H1 (cell line): Measurements from ENCODE around the gene DHRS7B. TPM values are rescaled to one million over a fixed set of nuclear protein-coding genes. Genes with fewer than 3 reads are reported as not detected.

Experiments
- CTCF ChIA-PET: fragments of 300-600 bp; sonication (Branson Sonifier 250); formaldehyde crosslinking; loops from one replicate; lab custom pipeline; 2021; ENCODE audit not compliant: partially characterized antibody; lab: Charles Lee
- POLR2A ChIA-PET: fragments of 300-600 bp; sonication (Branson Sonifier 250); formaldehyde crosslinking; loops from one replicate; lab custom pipeline; 2021; ENCODE audit warnings: inconsistent platforms; ENCODE audit not compliant: partially characterized antibody; lab: Charles Lee
- DNase-seq, 2 experiments: peaks; one replicate each; pipeline versions ENCODE4 v3.0.0 to v3.0.0-alpha.2; 2010 to 2022; ENCODE audit warnings: low spot score in 2 of 2, low read depth in 1 of 2, mixed read lengths in 1 of 2
- FAIRE-seq: peaks from 2 replicates; lab custom pipeline; 2011; peaks lifted over from hg19 to GRCh38; lab: Jason Lieb, UNC
- H2AFZ ChIP-seq: 2 replicates; pipeline ENCODE4 v1.8.1; 2012; ENCODE audit warnings: low read length, inconsistent platforms
- H2AK5ac ChIP-seq: 2 replicates; pipeline ENCODE4 v1.6.1; 2013; ENCODE audit warnings: low read depth, low read length
- H2BK120ac ChIP-seq: replicated peaks from 2 replicates; pipeline ENCODE3; 2013; ENCODE audit warnings: low read depth, low read length, inconsistent platforms
- H2BK12ac ChIP-seq: 2 replicates; pipeline ENCODE4 v1.6.1; 2013; ENCODE audit warnings: low read depth, low read length
- H2BK15ac ChIP-seq: 2 replicates; pipeline ENCODE4 v1.6.1; 2013; ENCODE audit warnings: low read length
- H2BK20ac ChIP-seq: 2 replicates; pipeline ENCODE4 v1.6.1; 2013; ENCODE audit warnings: low read length
- H2BK5ac ChIP-seq: 2 replicates; pipeline ENCODE4 v1.6.1; 2013; ENCODE audit warnings: low read depth, low read length
- H3K14ac ChIP-seq: 2 replicates; pipeline ENCODE4 v1.6.1; 2013; ENCODE audit warnings: inconsistent platforms; ENCODE audit not compliant: insufficient read length
- H3K18ac ChIP-seq: 2 replicates; pipeline ENCODE4 v1.6.1; 2013; ENCODE audit warnings: low read length; ENCODE audit errors: extremely low read depth
- H3K23ac ChIP-seq: 2 replicates; pipeline ENCODE4 v1.6.1; 2013; ENCODE audit warnings: inconsistent platforms; ENCODE audit not compliant: insufficient read length
- H3K23me2 ChIP-seq: 2 replicates; pipeline ENCODE4 v1.6.1; 2013; ENCODE audit warnings: low read depth, low read length
- H3K27ac ChIP-seq: 2 replicates; pipeline ENCODE4 v1.6.1; 2011; ENCODE audit warnings: low read depth, low read length, inconsistent platforms
- H3K27me3 ChIP-seq, 4 experiments: replicated peaks in 1 of 4; 1 replicate in 1 of 4; 2 replicates in 3 of 4; pipeline versions ENCODE4 v1.6.1 to v1.8.1; 2011 to 2013; ENCODE audit warnings: low read length in 3 of 4, mild to moderate bottlenecking in 3 of 4, inconsistent platforms in 2 of 4, mixed read lengths in 2 of 4, moderate library complexity in 1 of 4; ENCODE audit not compliant: control insufficient read depth in 3 of 4, insufficient read depth in 3 of 4; ENCODE audit errors: extremely low read depth in 1 of 4
- H3K36me3 ChIP-seq, 4 experiments: 2 replicates each; pipeline versions ENCODE4 v1.6.1 to v1.8.1; 2011 to 2013; ENCODE audit warnings: mild to moderate bottlenecking in 4 of 4, low read length in 3 of 4, moderate library complexity in 2 of 4, control low read depth in 1 of 4, inconsistent platforms in 1 of 4; ENCODE audit not compliant: insufficient read depth in 4 of 4, control insufficient read depth in 2 of 4
- H3K4ac ChIP-seq: replicated peaks from 2 replicates; pipeline ENCODE3; 2013; ENCODE audit warnings: low read length, low read depth, mixed read lengths, inconsistent platforms; ENCODE audit not compliant: insufficient read length
- H3K4me1 ChIP-seq, 4 experiments: replicated peaks in 1 of 4; 1 replicate in 1 of 4; 2 replicates in 3 of 4; pipeline versions ENCODE4 v1.6.1 to v1.8.1; 2011 to 2013; ENCODE audit warnings: low read length in 3 of 4, inconsistent platforms in 2 of 4, mixed read lengths in 1 of 4; ENCODE audit not compliant: insufficient read depth in 4 of 4, control insufficient read depth in 3 of 4
- H3K4me2 ChIP-seq, 2 experiments: 2 replicates each; pipeline versions ENCODE4 v1.6.1 to v1.8.1; 2011 to 2013; ENCODE audit warnings: low read depth in 2 of 2, low read length in 2 of 2, control low read depth in 1 of 2, inconsistent platforms in 1 of 2, mild to moderate bottlenecking in 1 of 2; ENCODE audit not compliant: insufficient read depth in 1 of 2
- H3K4me3 ChIP-seq, 4 experiments: fragments of 200-600, 300-600 bp in 1 of 4; sonication (generic), shearing (Covaris generic), sonication (Bioruptor Twin) in 1 of 4; 2 replicates each; pipeline versions ENCODE4 v1.5.1 to v1.8.1; 2011 to 2016; ENCODE audit warnings: low read length in 4 of 4, low read depth in 3 of 4, control low read depth in 2 of 4, inconsistent platforms in 2 of 4, mild to moderate bottlenecking in 2 of 4, mixed read lengths in 1 of 4, moderate library complexity in 1 of 4; ENCODE audit not compliant: insufficient read depth in 2 of 4; ENCODE audit errors: extremely low read depth in 1 of 4
- H3K56ac ChIP-seq: replicated peaks from 2 replicates; pipeline ENCODE3; 2013; ENCODE audit warnings: low read depth, mild to moderate bottlenecking, mixed read lengths, low read length, inconsistent platforms; ENCODE audit not compliant: insufficient read length
- H3K79me1 ChIP-seq: 2 replicates; pipeline ENCODE4 v1.6.1; 2013; ENCODE audit warnings: low read depth, low read length, control low read depth
- H3K79me2 ChIP-seq, 2 experiments: 2 replicates each; pipeline versions ENCODE4 v1.6.1 to v1.8.1; 2012 to 2013; ENCODE audit warnings: low read length in 2 of 2, mild to moderate bottlenecking in 2 of 2, inconsistent platforms in 1 of 2; ENCODE audit not compliant: insufficient read depth in 2 of 2, control insufficient read depth in 1 of 2
- H3K9ac ChIP-seq, 4 experiments: replicated peaks in 1 of 4; 1 replicate in 1 of 4; 2 replicates in 3 of 4; pipeline versions ENCODE4 v1.6.1 to v1.8.1; 2011 to 2013; ENCODE audit warnings: low read depth in 3 of 4, low read length in 3 of 4, control low read depth in 2 of 4, mild to moderate bottlenecking in 2 of 4, moderate library complexity in 2 of 4, inconsistent platforms in 1 of 4; ENCODE audit errors: extremely low read depth in 1 of 4
- H3K9me3 ChIP-seq, 2 experiments: 2 replicates each; pipeline versions ENCODE4 v1.6.1 to v1.8.1; 2012 to 2013; ENCODE audit warnings: mild to moderate bottlenecking in 2 of 2, moderate library complexity in 2 of 2, control low read depth in 1 of 2, inconsistent platforms in 1 of 2, low read depth in 1 of 2, low read length in 1 of 2, mixed read lengths in 1 of 2; ENCODE audit not compliant: insufficient read depth in 2 of 2
- H4K20me1 ChIP-seq, 2 experiments: replicated peaks in 1 of 2; 2 replicates each; pipeline versions ENCODE3 to v1.8.1; 2011 to 2013; ENCODE audit warnings: inconsistent platforms in 2 of 2, low read length in 2 of 2, mild to moderate bottlenecking in 1 of 2; ENCODE audit not compliant: insufficient read depth in 2 of 2, control insufficient read depth in 1 of 2
- H4K5ac ChIP-seq: 2 replicates; pipeline ENCODE4 v1.6.1; 2013; ENCODE audit warnings: low read length, low read depth, mixed read lengths, inconsistent platforms; ENCODE audit not compliant: insufficient read length
- H4K8ac ChIP-seq: 2 replicates; pipeline ENCODE4 v1.8.0; 2013; ENCODE audit warnings: mild to moderate bottlenecking, moderate library complexity, low read length, inconsistent platforms; ENCODE audit not compliant: insufficient read depth; ENCODE audit errors: extremely low read depth
- H4K91ac ChIP-seq: replicated peaks from 2 replicates; pipeline ENCODE3; 2013; ENCODE audit warnings: low read length, mixed read lengths, inconsistent platforms; ENCODE audit not compliant: insufficient read length
- ASH2L ChIP-seq: fragments of 200-600, 300-600 bp; sonication (generic); IDR thresholded peaks from one replicate; pipeline ENCODE4 v1.7.1; 2017; ENCODE audit warnings: low read length
- ATF3 ChIP-seq: IDR thresholded peaks from 2 replicates; pipeline ENCODE4 v1.6.1; 2011; ENCODE audit warnings: low read depth, mild to moderate bottlenecking, low read length; ENCODE audit not compliant: insufficient read depth
- BCL11A ChIP-seq, 2 experiments: IDR thresholded peaks; one replicate each; pipeline ENCODE4 v1.6.1; 2011; ENCODE audit warnings: low read depth in 2 of 2, low read length in 2 of 2, mild to moderate bottlenecking in 2 of 2
- CREB1 ChIP-seq: IDR thresholded peaks from 2 replicates; pipeline ENCODE4 v1.6.1; 2012; ENCODE audit warnings: inconsistent platforms
- EGR1 ChIP-seq: IDR thresholded peaks from 2 replicates; pipeline ENCODE4 v1.6.1; 2011; ENCODE audit warnings: low read depth, low read length, borderline replicate concordance
- EZH2 ChIP-seq: fragments of 200-600 bp; sonication (generic); IDR thresholded peaks from 2 replicates; pipeline ENCODE4 v1.7.1; 2012; ENCODE audit warnings: low read depth, mild to moderate bottlenecking, moderate library complexity, low read length, inconsistent platforms; ENCODE audit not compliant: severe bottlenecking
- FOSL1 ChIP-seq: IDR thresholded peaks from 2 replicates; pipeline ENCODE4 v1.6.1; 2011; ENCODE audit warnings: mild to moderate bottlenecking, low read depth, low read length, moderate library complexity; ENCODE audit not compliant: insufficient read depth
- HDAC2 ChIP-seq, 2 experiments: fragments of 300-600 bp in 1 of 2; sonication (generic) in 1 of 2; IDR thresholded peaks; 2 replicates each; pipeline ENCODE4 v1.6.1; 2011 to 2012; ENCODE audit warnings: low read depth in 2 of 2, low read length in 2 of 2, mild to moderate bottlenecking in 2 of 2, moderate library complexity in 2 of 2, borderline replicate concordance in 1 of 2, inconsistent platforms in 1 of 2
- KDM4A ChIP-seq: IDR thresholded peaks from one replicate; pipeline ENCODE4 v1.7.1; 2012; ENCODE audit warnings: low read depth, mild to moderate bottlenecking, moderate library complexity, low read length, inconsistent platforms; ENCODE audit not compliant: severe bottlenecking
- KDM5A ChIP-seq: fragments of 200-600 bp; IDR thresholded peaks from 2 replicates; pipeline ENCODE4 v1.7.1; 2012; ENCODE audit warnings: mild to moderate bottlenecking, low read length, inconsistent platforms, mixed read lengths
- RBBP5 ChIP-seq: IDR thresholded peaks from 2 replicates; pipeline ENCODE4 v1.7.1; 2012; ENCODE audit warnings: low read depth, mild to moderate bottlenecking, inconsistent platforms, low read length, moderate library complexity, borderline replicate concordance
- SP1 ChIP-seq: IDR thresholded peaks from 2 replicates; pipeline ENCODE4 v1.6.1; 2011; ENCODE audit warnings: low read depth, low read length
- SP2 ChIP-seq: IDR thresholded peaks from 2 replicates; pipeline ENCODE4 v1.6.1; 2012; ENCODE audit warnings: mild to moderate bottlenecking, low read length, inconsistent platforms
- SP4 ChIP-seq: IDR thresholded peaks from 2 replicates; pipeline ENCODE4 v1.6.1; 2012; ENCODE audit warnings: low read length, inconsistent platforms
- SUZ12 ChIP-seq: fragments of 200-600 bp; sonication (generic); IDR thresholded peaks from 2 replicates; pipeline ENCODE4 v1.6.1; 2012; ENCODE audit warnings: mild to moderate bottlenecking, inconsistent platforms, low read length, moderate library complexity, mixed read lengths
- WGBS, 2 experiments: shearing (Covaris generic) in 1 of 2; methylation state at CpG; one replicate each; pipeline versions ENCODE4 v1.1.6 to v1.1.7; 2013 to 2015; ENCODE audit warnings: low lambda C conversion rate in 2 of 2, mixed read lengths in 2 of 2, inconsistent platforms in 1 of 2, low coverage in 1 of 2, missing lambda C conversion rate in 1 of 2; ENCODE audit not compliant: insufficient replicate concordance in 2 of 2, insufficient coverage in 1 of 2, insufficient read length in 1 of 2; ENCODE audit errors: extremely low coverage in 1 of 2, missing lambda C conversion rate in 1 of 2; 5-methylcytosine and 5-hydroxymethylcytosine counted together
- polyA plus RNA-seq, 7 experiments: library from polyadenylated mRNA; depleted of rRNA in 3 of 7; stranded (reverse) in 5 of 7; unstranded in 2 of 7; fragments of >200 nt in 5 of 7; fragments of 200-250 nt in 2 of 7; gene quantifications; 1 replicate in 5 of 7; 2 replicates in 1 of 7; 4 replicates in 1 of 7; pipeline versions ENCODE4 v1.2.1 to v1.2.3, GENCODE V29; 2011 to 2013; ENCODE audit warnings: missing spikeins in 2 of 7, mixed read lengths in 2 of 7
- total RNA-seq: library from RNA; stranded (reverse); fragmentation: NEBNext Ultra II Directional; extraction: Animal tissue kit (Norgen Biotek cat#: 25700); gene quantifications from 2 replicates; pipeline ENCODE4 v1.2.1, GENCODE V29; 2021

DHRS7B gene
- total and polyA plus RNA-seq, 2 of the 8 experiments (the other 6 are each of a cell fraction or from before 2014, with no cell fraction given), result 11.0 to 27.9 TPM

- H2BK12ac ChIP-seq, result no peak overlapping the region
- H3K56ac ChIP-seq, result no peak overlapping the region
- H3K27me3 ChIP-seq, result no peaks in the 10 kb centered on the region
- H3K79me2 ChIP-seq, result no peaks in the 10 kb centered on the region
- H2BK15ac ChIP-seq, result no peak overlapping the region
- 88% methylated on average over 7 of the region's 7 CpGs; no CpG with 5 or more reads in 1 of the 2 experiments for WGBS, 2 experiments
- no peak overlapping the region for H4K5ac ChIP-seq
- DNase-seq (no peak), FAIRE-seq (no peak)
- H3K36me3 ChIP-seq, result no peaks in the 10 kb centered on the region
- no peak overlapping the region for H4K8ac ChIP-seq
- peaks cover under 1% of the 10 kb centered on the region; the same call in 1 of the 2 replicates for H3K23me2 ChIP-seq
- H3K18ac ChIP-seq, result no peak overlapping the region
- H3K23ac ChIP-seq, result no peak overlapping the region
- no peak overlapping the region for H3K4me2 ChIP-seq
- H2AK5ac ChIP-seq, result no peak overlapping the region
- H3K4ac ChIP-seq, result no peak overlapping the region
- no peak overlapping the region for H3K14ac ChIP-seq
- no peaks in the 10 kb centered on the region for H4K20me1 ChIP-seq
- H2BK5ac ChIP-seq, result no peak overlapping the region
- no peaks in the 10 kb centered on the region for H3K79me1 ChIP-seq
- ChIA-PET POLR2A (no interaction called here), CTCF (interaction anchor here (0.7 to 0.9 kb wide), 2 partner anchors 52 to 60 kb away, joined by 3 read pairs; no protein-coding TSS in a partner anchor)
- no peak overlapping the region for H2AFZ ChIP-seq
- TF ChIP-seq ASH2L (no peak), BCL11A (IDR thresholded peaks at IDR 0.05; ENCODE audit: low read depth in 2 of 2, low read length in 2 of 2) (no peak), ATF3 (no peak), SUZ12 (no peak), FOSL1 (no peak), SP2 (no peak), HDAC2 (IDR thresholded peaks at IDR 0.05; ENCODE audit: borderline replicate concordance in 1 of 2, low read depth in 2 of 2, low read length in 2 of 2) (no peak), KDM4A (no peak), SP1 (no peak), EZH2 (no peak), SP4 (no peak), EGR1 (no peak), RBBP5 (no peak), KDM5A (no peak), CREB1 (no peak)
- no peak overlapping the region; the same call in 1 of the 2 replicates for H2BK20ac ChIP-seq
- H3K27ac ChIP-seq, result no peak overlapping the region
- no peak overlapping the region for H3K9ac ChIP-seq
- H3K4me3 ChIP-seq, result no peak overlapping the region
- no peak overlapping the region for H2BK120ac ChIP-seq
- H4K91ac ChIP-seq, result no peak overlapping the region
- H3K9me3 ChIP-seq, result no peaks in the 10 kb centered on the region
- peaks cover 1 to 7% (median 6%) of the 10 kb centered on the region in 4 experiments; a peak in 5 of 7 replicates for H3K4me1 ChIP-seq
Measured at GRCh38 chr17:21104608-21105007, 22.2 kb upstream of the DHRS7B start.
